HFF-Myc (cell line): ENCODE data around the gene LIPC.

Experiments used
- DNase-seq: peaks from one replicate; pipeline ENCODE4 v3.0.0-alpha.2; 2011; ENCODE audit warnings: low read depth; ENCODE audit errors: extremely low read depth
- H3K4me3 ChIP-seq: replicated peaks from 2 replicates; pipeline ENCODE4 v1.5.1; 2011; ENCODE audit warnings: low read depth, mild to moderate bottlenecking, control low read depth, low read length
- CTCF ChIP-seq: IDR thresholded peaks from 2 replicates; pipeline ENCODE4 v1.5.1; 2012; ENCODE audit warnings: mild to moderate bottlenecking, low read depth, low read length, control low read depth; ENCODE audit errors: missing control alignments

Gene LIPC

GRCh38 chr15:58527573-58528187, 95.9 kb downstream of the LIPC start:
- no peak for TF ChIP-seq CTCF
- H3K4me3 ChIP-seq = no peak overlapping the region

GRCh38 chr15:58528188-58528870, 96.5 kb downstream of the LIPC start:
- TF ChIP-seq CTCF = no peak
- no peak overlapping the region for H3K4me3 ChIP-seq
- DNase-seq = no peak

More at GRCh38 chr15:58527573-58528187, 95.9 kb downstream of the LIPC start:
- no peak for DNase-seq

GRCh38 chr15:58529041-58529440, 97.2 kb downstream of the LIPC start:
- no peak overlapping the region for H3K4me3 ChIP-seq
- no peak for DNase-seq
- no peak for TF ChIP-seq CTCF

- H3K4me3 ChIP-seq = no peak overlapping the region
- DNase-seq = no peak
- TF ChIP-seq CTCF = no peak
These were observed 98.3 kb downstream of the LIPC start for GRCh38 chr15:58530056-58530590.

GRCh38 chr15:58532126-58532525, 100.3 kb downstream of the LIPC start:
- no peak for TF ChIP-seq CTCF
- no peak for DNase-seq
- no peak overlapping the region for H3K4me3 ChIP-seq

- DNase-seq = no peak
- TF ChIP-seq CTCF = no peak
These were observed 102.8 kb downstream of the LIPC start for GRCh38 chr15:58534556-58534955.

GRCh38 chr15:58535337-58535736, 103.5 kb downstream of the LIPC start:
- no peak for TF ChIP-seq CTCF
- no peak overlapping the region for H3K4me3 ChIP-seq
- no peak for DNase-seq

More at GRCh38 chr15:58534556-58534955, 102.8 kb downstream of the LIPC start:
- H3K4me3 ChIP-seq = no peak overlapping the region
